GM10266 (cell line): ENCODE results near the gene OASL.

ENCODE experiments used
- DNase-seq: peaks from one replicate; pipeline ENCODE4 v3.0.0; 2012; ENCODE audit errors: extremely low spot score
- CTCF ChIP-seq: IDR thresholded peaks from 2 replicates; pipeline ENCODE4 v1.5.1; 2012; ENCODE audit warnings: mild to moderate bottlenecking, low read depth; ENCODE audit not compliant: control insufficient read depth, insufficient read depth; ENCODE audit errors: missing control alignments

The OASL gene

GRCh38 chr12:120994059-120994458 lies 45.0 kb downstream of the OASL start:
- no peak for TF ChIP-seq CTCF
- no peak for DNase-seq

GRCh38 chr12:120993496-120993895 lies 45.5 kb downstream of the OASL start:
- TF ChIP-seq CTCF = no peak
- no peak for DNase-seq

GRCh38 chr12:120992989-120993388 lies 46.1 kb downstream of the OASL start:
- no peak for TF ChIP-seq CTCF
- DNase-seq = no peak

GRCh38 chr12:120991965-120992364 lies 47.1 kb downstream of the OASL start:
- DNase-seq = no peak
- no peak for TF ChIP-seq CTCF

GRCh38 chr12:120990487-120991055 lies 48.5 kb downstream of the OASL start:
- no peak for DNase-seq
- TF ChIP-seq CTCF = no peak

- no peak for TF ChIP-seq CTCF
- no peak for DNase-seq
These were observed 49.4 kb downstream of the OASL start for GRCh38 chr12:120989687-120990086.

- no peak for TF ChIP-seq CTCF
- no peak for DNase-seq
These were observed 50.4 kb downstream of the OASL start for GRCh38 chr12:120988658-120989057.
